SK-N-SH treated with all-trans-retinoic acid at 6 μM for 48 hours (cell line): ENCODE data around the gene SREBF2.

Experiments
- ATAC-seq: fragments of 200-7000 bp; cut with Tn5 transposase; 3 replicates; pipeline ENCODE4 v1.9.1; 2020; ENCODE audit warnings: mild to moderate bottlenecking, moderate library complexity
- ARNTL ChIP-seq: fragments of 450-650 bp; formaldehyde crosslinking; IDR thresholded peaks from 2 replicates; pipeline ENCODE4 v1.5.0; 2020; ENCODE audit warnings: low read depth, mild to moderate bottlenecking, moderate library complexity, borderline replicate concordance
- BACH2 ChIP-seq: fragments of 250-450 bp; sonication (Bioruptor Pico); IDR thresholded peaks from 2 replicates; pipeline ENCODE4 v1.9.0; 2021; ENCODE audit warnings: mild to moderate bottlenecking, borderline replicate concordance
- CSRNP3 ChIP-seq: fragments of 250-450 bp; sonication (Bioruptor Pico); IDR thresholded peaks from 2 replicates; pipeline ENCODE4 v1.5.1; 2021; ENCODE audit warnings: mild to moderate bottlenecking, moderate library complexity
- ESRRG ChIP-seq: fragments of 250-450 bp; sonication (Bioruptor Pico); IDR thresholded peaks from 2 replicates; pipeline ENCODE4 v1.6.1; 2021; ENCODE audit warnings: mild to moderate bottlenecking
- GLIS3 ChIP-seq: fragments of 250-450 bp; sonication (Bioruptor Pico); IDR thresholded peaks from 2 replicates; pipeline ENCODE4 v1.5.0; 2020; ENCODE audit warnings: mild to moderate bottlenecking, moderate library complexity
- OSR1 ChIP-seq: fragments of 250-450 bp; sonication (Bioruptor Pico); IDR thresholded peaks from 2 replicates; pipeline ENCODE4 v1.8.0; 2022; ENCODE audit warnings: moderate library complexity, mild to moderate bottlenecking, inconsistent platforms
- PPARA ChIP-seq: fragments of 250-450 bp; sonication (Bioruptor Pico); IDR thresholded peaks from 2 replicates; pipeline ENCODE4 v1.5.0; 2020; ENCODE audit warnings: mild to moderate bottlenecking, borderline replicate concordance
- RARB ChIP-seq: fragments of 250-450 bp; sonication (Bioruptor Pico); IDR thresholded peaks from 2 replicates; pipeline ENCODE4 v1.8.0; 2021; ENCODE audit warnings: mild to moderate bottlenecking, moderate library complexity
- SNAI2 ChIP-seq: fragments of 250-450 bp; sonication (Bioruptor Pico); IDR thresholded peaks from 2 replicates; pipeline ENCODE4 v1.5.0; 2020; ENCODE audit warnings: mild to moderate bottlenecking, moderate library complexity
- TCF4 ChIP-seq: fragments of 250-450 bp; sonication (Bioruptor Pico); IDR thresholded peaks from 2 replicates; pipeline ENCODE4 v1.8.0; 2021; ENCODE audit warnings: mild to moderate bottlenecking, moderate library complexity, borderline replicate concordance
- TOX ChIP-seq: fragments of 250-450 bp; sonication (Bioruptor Pico); IDR thresholded peaks from 2 replicates; pipeline ENCODE4 v1.8.0; 2021; ENCODE audit warnings: mild to moderate bottlenecking, moderate library complexity, borderline replicate concordance
- ZC3H10 ChIP-seq: fragments of 250-450 bp; sonication (Bioruptor Pico); IDR thresholded peaks from 2 replicates; pipeline ENCODE4 v1.5.1; 2021; ENCODE audit warnings: mild to moderate bottlenecking, moderate library complexity
- ZFP3 ChIP-seq: fragments of 250-450 bp; sonication (Bioruptor Pico); IDR thresholded peaks from 2 replicates; pipeline ENCODE4 v1.5.0; 2020; ENCODE audit warnings: mild to moderate bottlenecking, moderate library complexity
- ZFP30 ChIP-seq: fragments of 450-650 bp; formaldehyde crosslinking; IDR thresholded peaks from 2 replicates; pipeline ENCODE4 v1.5.0; 2022; ENCODE audit warnings: mild to moderate bottlenecking, moderate library complexity
- ZNF70 ChIP-seq: fragments of 450-650 bp; formaldehyde crosslinking; IDR thresholded peaks from 2 replicates; pipeline ENCODE4 v1.5.0; 2020; ENCODE audit warnings: mild to moderate bottlenecking, moderate library complexity
- ZNF8 ChIP-seq: fragments of 450-650 bp; formaldehyde crosslinking; IDR thresholded peaks from 2 replicates; pipeline ENCODE4 v1.5.0; 2020; ENCODE audit warnings: mild to moderate bottlenecking, moderate library complexity
- TF ChIP-seq, protein P1 (sequence below): fragments of 250-450 bp; sonication (Bioruptor Pico); IDR thresholded peaks from 2 replicates; pipeline ENCODE4 v1.5.0; 2020; ENCODE audit warnings: mild to moderate bottlenecking, moderate library complexity
- TF ChIP-seq, protein P2 (sequence below): fragments of 250-450 bp; sonication (Bioruptor Pico); IDR thresholded peaks from 2 replicates; pipeline ENCODE4 v1.8.0; 2020; ENCODE audit warnings: mild to moderate bottlenecking, moderate library complexity, borderline replicate concordance
- TF ChIP-seq, protein P3 (sequence below): fragments of 250-450 bp; sonication (Bioruptor Pico); IDR thresholded peaks from 2 replicates; pipeline ENCODE4 v1.8.0; 2021; ENCODE audit warnings: low read depth, mild to moderate bottlenecking, moderate library complexity, borderline replicate concordance
- TF ChIP-seq, protein P4 (sequence below): fragments of 250-450 bp; sonication (Bioruptor Pico); IDR thresholded peaks from 2 replicates; pipeline ENCODE4 v1.5.1; 2020; ENCODE audit warnings: low read depth, mild to moderate bottlenecking, moderate library complexity

Gene SREBF2

GRCh38 chr22:41857860-41858199, 24.9 kb downstream of the SREBF2 start:
- no peak for ATAC-seq
- TF ChIP-seq, protein P1, sequence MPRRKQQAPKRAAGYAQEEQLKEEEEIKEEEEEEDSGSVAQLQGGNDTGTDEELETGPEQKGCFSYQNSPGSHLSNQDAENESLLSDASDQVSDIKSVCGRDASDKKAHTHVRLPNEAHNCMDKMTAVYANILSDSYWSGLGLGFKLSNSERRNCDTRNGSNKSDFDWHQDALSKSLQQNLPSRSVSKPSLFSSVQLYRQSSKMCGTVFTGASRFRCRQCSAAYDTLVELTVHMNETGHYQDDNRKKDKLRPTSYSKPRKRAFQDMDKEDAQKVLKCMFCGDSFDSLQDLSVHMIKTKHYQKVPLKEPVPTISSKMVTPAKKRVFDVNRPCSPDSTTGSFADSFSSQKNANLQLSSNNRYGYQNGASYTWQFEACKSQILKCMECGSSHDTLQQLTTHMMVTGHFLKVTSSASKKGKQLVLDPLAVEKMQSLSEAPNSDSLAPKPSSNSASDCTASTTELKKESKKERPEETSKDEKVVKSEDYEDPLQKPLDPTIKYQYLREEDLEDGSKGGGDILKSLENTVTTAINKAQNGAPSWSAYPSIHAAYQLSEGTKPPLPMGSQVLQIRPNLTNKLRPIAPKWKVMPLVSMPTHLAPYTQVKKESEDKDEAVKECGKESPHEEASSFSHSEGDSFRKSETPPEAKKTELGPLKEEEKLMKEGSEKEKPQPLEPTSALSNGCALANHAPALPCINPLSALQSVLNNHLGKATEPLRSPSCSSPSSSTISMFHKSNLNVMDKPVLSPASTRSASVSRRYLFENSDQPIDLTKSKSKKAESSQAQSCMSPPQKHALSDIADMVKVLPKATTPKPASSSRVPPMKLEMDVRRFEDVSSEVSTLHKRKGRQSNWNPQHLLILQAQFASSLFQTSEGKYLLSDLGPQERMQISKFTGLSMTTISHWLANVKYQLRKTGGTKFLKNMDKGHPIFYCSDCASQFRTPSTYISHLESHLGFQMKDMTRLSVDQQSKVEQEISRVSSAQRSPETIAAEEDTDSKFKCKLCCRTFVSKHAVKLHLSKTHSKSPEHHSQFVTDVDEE (CRISPR knock-in tag): no peak
- TF ChIP-seq ESRRG (CRISPR knock-in tag): no peak
- no peak for TF ChIP-seq TOX
- TF ChIP-seq ZNF70 (CRISPR knock-in tag): no peak
- TF ChIP-seq, protein P2, sequence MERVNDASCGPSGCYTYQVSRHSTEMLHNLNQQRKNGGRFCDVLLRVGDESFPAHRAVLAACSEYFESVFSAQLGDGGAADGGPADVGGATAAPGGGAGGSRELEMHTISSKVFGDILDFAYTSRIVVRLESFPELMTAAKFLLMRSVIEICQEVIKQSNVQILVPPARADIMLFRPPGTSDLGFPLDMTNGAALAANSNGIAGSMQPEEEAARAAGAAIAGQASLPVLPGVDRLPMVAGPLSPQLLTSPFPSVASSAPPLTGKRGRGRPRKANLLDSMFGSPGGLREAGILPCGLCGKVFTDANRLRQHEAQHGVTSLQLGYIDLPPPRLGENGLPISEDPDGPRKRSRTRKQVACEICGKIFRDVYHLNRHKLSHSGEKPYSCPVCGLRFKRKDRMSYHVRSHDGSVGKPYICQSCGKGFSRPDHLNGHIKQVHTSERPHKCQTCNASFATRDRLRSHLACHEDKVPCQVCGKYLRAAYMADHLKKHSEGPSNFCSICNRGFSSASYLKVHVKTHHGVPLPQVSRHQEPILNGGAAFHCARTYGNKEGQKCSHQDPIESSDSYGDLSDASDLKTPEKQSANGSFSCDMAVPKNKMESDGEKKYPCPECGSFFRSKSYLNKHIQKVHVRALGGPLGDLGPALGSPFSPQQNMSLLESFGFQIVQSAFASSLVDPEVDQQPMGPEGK: no peak
- TF ChIP-seq BACH2: no peak
- TF ChIP-seq ZFP30 (CRISPR knock-in tag): no peak
- no peak for TF ChIP-seq PPARA (CRISPR knock-in tag)

DNA sequence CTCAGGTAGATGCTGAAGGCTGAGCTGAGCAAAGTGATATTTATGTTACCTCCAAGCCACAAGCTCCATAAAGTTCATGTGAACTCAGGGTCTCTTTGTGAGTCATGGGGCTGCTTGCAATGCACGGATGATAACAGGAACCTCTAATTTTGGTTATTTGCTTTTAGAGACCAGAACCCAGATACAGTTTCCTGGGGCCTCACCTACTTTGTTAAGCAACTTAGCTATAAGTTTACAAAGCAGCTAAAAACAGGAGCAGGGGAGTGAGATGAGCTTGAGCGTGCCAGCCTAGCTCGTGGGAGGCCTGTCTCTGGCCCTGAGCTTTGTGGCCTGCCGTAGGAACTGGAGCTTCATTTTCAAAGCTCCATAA, 29.2 kb downstream of the SREBF2 start:
- ATAC-seq: no peak

More for the DNA sequence above, 29.2 kb downstream of the SREBF2 start:
- TF ChIP-seq SNAI2 (no peak), ZFP30 (CRISPR knock-in tag) (no peak), ARNTL (CRISPR knock-in tag) (no peak), ZNF8 (CRISPR knock-in tag) (no peak), ZFP3 (CRISPR knock-in tag) (no peak), TOX (no peak), ZC3H10 (no peak), ZNF70 (CRISPR knock-in tag) (no peak), GLIS3 (CRISPR knock-in tag) (no peak), CSRNP3 (no peak), OSR1 (no peak), RARB (CRISPR knock-in tag) (no peak), ESRRG (CRISPR knock-in tag) (no peak), TCF4 (CRISPR knock-in tag) (no peak)
- TF ChIP-seq, protein P1 (CRISPR knock-in tag): no peak
- TF ChIP-seq, protein P2: no peak
- TF ChIP-seq, protein P3, sequence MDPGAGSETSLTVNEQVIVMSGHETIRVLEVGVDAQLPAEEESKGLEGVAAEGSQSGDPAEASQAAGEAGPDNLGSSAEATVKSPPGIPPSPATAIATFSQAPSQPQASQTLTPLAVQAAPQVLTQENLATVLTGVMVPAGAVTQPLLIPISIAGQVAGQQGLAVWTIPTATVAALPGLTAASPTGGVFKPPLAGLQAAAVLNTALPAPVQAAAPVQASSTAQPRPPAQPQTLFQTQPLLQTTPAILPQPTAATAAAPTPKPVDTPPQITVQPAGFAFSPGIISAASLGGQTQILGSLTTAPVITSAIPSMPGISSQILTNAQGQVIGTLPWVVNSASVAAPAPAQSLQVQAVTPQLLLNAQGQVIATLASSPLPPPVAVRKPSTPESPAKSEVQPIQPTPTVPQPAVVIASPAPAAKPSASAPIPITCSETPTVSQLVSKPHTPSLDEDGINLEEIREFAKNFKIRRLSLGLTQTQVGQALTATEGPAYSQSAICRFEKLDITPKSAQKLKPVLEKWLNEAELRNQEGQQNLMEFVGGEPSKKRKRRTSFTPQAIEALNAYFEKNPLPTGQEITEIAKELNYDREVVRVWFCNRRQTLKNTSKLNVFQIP (CRISPR knock-in tag): no peak
- TF ChIP-seq, protein P4, sequence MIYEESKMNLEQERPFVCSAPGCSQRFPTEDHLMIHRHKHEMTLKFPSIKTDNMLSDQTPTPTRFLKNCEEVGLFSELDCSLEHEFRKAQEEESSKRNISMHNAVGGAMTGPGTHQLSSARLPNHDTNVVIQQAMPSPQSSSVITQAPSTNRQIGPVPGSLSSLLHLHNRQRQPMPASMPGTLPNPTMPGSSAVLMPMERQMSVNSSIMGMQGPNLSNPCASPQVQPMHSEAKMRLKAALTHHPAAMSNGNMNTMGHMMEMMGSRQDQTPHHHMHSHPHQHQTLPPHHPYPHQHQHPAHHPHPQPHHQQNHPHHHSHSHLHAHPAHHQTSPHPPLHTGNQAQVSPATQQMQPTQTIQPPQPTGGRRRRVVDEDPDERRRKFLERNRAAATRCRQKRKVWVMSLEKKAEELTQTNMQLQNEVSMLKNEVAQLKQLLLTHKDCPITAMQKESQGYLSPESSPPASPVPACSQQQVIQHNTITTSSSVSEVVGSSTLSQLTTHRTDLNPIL: no peak
